HepG2 (cell line): Measurements from ENCODE around the gene SNX15. TPM values are rescaled to one million over a fixed set of nuclear protein-coding genes. Genes with fewer than 3 reads are reported as not detected.

Experiments
- BCL6 ChIP-seq: IDR thresholded peaks from 2 replicates; pipeline ENCODE4 v1.6.1; 2016; ENCODE audit warnings: missing genetic modification reagents, missing compliant biosample characterization
- GABPB1 ChIP-seq: IDR thresholded peaks from 2 replicates; pipeline ENCODE4 v1.6.1; 2016; ENCODE audit warnings: mild to moderate bottlenecking, missing genetic modification reagents, moderate library complexity, missing compliant biosample characterization
- HDAC1 ChIP-seq: sonication (generic); formaldehyde crosslinking; IDR thresholded peaks from 2 replicates; pipeline ENCODE4 v1.5.1; 2020; ENCODE audit warnings: mild to moderate bottlenecking, missing genetic modification reagents
- KDM5B ChIP-seq: sonication (generic); formaldehyde crosslinking; IDR thresholded peaks from 2 replicates; pipeline ENCODE4 v1.4.0; 2020; ENCODE audit warnings: missing genetic modification reagents, mild to moderate bottlenecking, borderline replicate concordance
- MEIS2 ChIP-seq: sonication (generic); formaldehyde crosslinking; IDR thresholded peaks from 2 replicates; pipeline ENCODE4 v1.9.0; 2021; ENCODE audit warnings: mild to moderate bottlenecking, missing genetic modification reagents
- RAD21 ChIP-seq: fragments of 450-650 bp; formaldehyde crosslinking; IDR thresholded peaks from 2 replicates; pipeline ENCODE4 v1.5.0; 2020; ENCODE audit warnings: mild to moderate bottlenecking
- YEATS4 ChIP-seq: sonication (generic); formaldehyde crosslinking; IDR thresholded peaks from 2 replicates; pipeline ENCODE4 v1.4.0; 2020; ENCODE audit warnings: missing genetic modification reagents, borderline replicate concordance
- ZNF12 ChIP-seq: sonication (generic); formaldehyde crosslinking; IDR thresholded peaks from 2 replicates; pipeline ENCODE4 v1.5.0; 2020; ENCODE audit warnings: missing genetic modification reagents
- ZNF160 ChIP-seq: sonication (generic); formaldehyde crosslinking; IDR thresholded peaks from 2 replicates; pipeline ENCODE4 v1.8.0; 2022; ENCODE audit warnings: mild to moderate bottlenecking, inconsistent platforms, missing genetic modification reagents
- ZNF543 ChIP-seq: sonication (generic); formaldehyde crosslinking; IDR thresholded peaks from 2 replicates; pipeline ENCODE4 v1.4.0; 2020; ENCODE audit warnings: mild to moderate bottlenecking, missing genetic modification reagents
- ZNF564 ChIP-seq: sonication (generic); formaldehyde crosslinking; IDR thresholded peaks from 2 replicates; pipeline ENCODE4 v1.8.1; 2023; ENCODE audit warnings: mild to moderate bottlenecking, missing genetic modification reagents
- polyA plus RNA-seq, 8 experiments: library from polyadenylated mRNA; depleted of rRNA in 3 of 8; stranded (reverse) in 7 of 8; unstranded in 1 of 8; fragments of >200 nt; fragmentation: Illumina TruSeq in 4 of 8; extraction: Trizol in 4 of 8; gene quantifications; 2 replicates each; pipeline versions ENCODE4 v1.2.1 to v1.2.3, GENCODE V29; 2011 to 2016; ENCODE audit warnings: low read depth in 4 of 8, missing spikeins in 1 of 8, mixed read lengths in 1 of 8; ENCODE audit not compliant: insufficient read depth in 1 of 8
- total RNA-seq, 5 experiments: library from RNA; depleted of rRNA; stranded (reverse); fragments of >200 nt; fragmentation: Illumina TruSeq; extraction: Trizol; gene quantifications; 2 replicates each; pipeline ENCODE4 v1.2.3, GENCODE V29; 2016; ENCODE audit warnings: low read depth in 1 of 5
- TF ChIP-seq, protein P1 (sequence below): sonication (generic); formaldehyde crosslinking; IDR thresholded peaks from 2 replicates; pipeline ENCODE4 v1.5.1; 2020; ENCODE audit warnings: mild to moderate bottlenecking, missing genetic modification reagents, moderate library complexity
- TF ChIP-seq, protein P2 (sequence below): sonication (generic); formaldehyde crosslinking; IDR thresholded peaks from 2 replicates; pipeline ENCODE4 v1.5.0; 2020; ENCODE audit warnings: missing genetic modification reagents

SNX15 gene
- total and polyA plus RNA-seq, 2 of the 13 experiments (the other 11 are each of a cell fraction or from before 2014, with no cell fraction given): 19.1 to 22.6 TPM

- TF ChIP-seq RAD21 (CRISPR knock-in tag): peak; percentile 17; the same call in 1 of the 2 replicates
- TF ChIP-seq ZNF160 (CRISPR knock-in tag): 0 out of 2 replicates have a peak, but pooled peaks have one; percentile 72
- 0 out of 2 replicates have a peak, but pooled peaks have one; percentile 40 for TF ChIP-seq KDM5B
- no peak for TF ChIP-seq BCL6 (CRISPR knock-in tag)
- peak; percentile 50; the same call in 1 of the 2 replicates for TF ChIP-seq MEIS2 (CRISPR knock-in tag)
- TF ChIP-seq HDAC1 (CRISPR knock-in tag): peak; percentile 4; the same call in 1 of the 2 replicates
- TF ChIP-seq, protein P1, sequence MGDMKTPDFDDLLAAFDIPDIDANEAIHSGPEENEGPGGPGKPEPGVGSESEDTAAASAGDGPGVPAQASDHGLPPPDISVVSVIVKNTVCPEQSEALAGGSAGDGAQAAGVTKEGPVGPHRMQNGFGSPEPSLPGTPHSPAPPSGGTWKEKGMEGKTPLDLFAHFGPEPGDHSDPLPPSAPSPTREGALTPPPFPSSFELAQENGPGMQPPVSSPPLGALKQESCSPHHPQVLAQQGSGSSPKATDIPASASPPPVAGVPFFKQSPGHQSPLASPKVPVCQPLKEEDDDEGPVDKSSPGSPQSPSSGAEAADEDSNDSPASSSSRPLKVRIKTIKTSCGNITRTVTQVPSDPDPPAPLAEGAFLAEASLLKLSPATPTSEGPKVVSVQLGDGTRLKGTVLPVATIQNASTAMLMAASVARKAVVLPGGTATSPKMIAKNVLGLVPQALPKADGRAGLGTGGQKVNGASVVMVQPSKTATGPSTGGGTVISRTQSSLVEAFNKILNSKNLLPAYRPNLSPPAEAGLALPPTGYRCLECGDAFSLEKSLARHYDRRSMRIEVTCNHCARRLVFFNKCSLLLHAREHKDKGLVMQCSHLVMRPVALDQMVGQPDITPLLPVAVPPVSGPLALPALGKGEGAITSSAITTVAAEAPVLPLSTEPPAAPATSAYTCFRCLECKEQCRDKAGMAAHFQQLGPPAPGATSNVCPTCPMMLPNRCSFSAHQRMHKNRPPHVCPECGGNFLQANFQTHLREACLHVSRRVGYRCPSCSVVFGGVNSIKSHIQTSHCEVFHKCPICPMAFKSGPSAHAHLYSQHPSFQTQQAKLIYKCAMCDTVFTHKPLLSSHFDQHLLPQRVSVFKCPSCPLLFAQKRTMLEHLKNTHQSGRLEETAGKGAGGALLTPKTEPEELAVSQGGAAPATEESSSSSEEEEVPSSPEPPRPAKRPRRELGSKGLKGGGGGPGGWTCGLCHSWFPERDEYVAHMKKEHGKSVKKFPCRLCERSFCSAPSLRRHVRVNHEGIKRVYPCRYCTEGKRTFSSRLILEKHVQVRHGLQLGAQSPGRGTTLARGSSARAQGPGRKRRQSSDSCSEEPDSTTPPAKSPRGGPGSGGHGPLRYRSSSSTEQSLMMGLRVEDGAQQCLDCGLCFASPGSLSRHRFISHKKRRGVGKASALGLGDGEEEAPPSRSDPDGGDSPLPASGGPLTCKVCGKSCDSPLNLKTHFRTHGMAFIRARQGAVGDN: peak; percentile 80
- TF ChIP-seq, protein P2, sequence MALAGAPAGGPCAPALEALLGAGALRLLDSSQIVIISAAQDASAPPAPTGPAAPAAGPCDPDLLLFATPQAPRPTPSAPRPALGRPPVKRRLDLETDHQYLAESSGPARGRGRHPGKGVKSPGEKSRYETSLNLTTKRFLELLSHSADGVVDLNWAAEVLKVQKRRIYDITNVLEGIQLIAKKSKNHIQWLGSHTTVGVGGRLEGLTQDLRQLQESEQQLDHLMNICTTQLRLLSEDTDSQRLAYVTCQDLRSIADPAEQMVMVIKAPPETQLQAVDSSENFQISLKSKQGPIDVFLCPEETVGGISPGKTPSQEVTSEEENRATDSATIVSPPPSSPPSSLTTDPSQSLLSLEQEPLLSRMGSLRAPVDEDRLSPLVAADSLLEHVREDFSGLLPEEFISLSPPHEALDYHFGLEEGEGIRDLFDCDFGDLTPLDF (CRISPR knock-in tag): no peak
- TF ChIP-seq ZNF12 (CRISPR knock-in tag): no peak
- TF ChIP-seq GABPB1: peak; percentile 6; the same call in 1 of the 2 replicates
- 0 out of 2 replicates have a peak, but pooled peaks have one; percentile 67 for TF ChIP-seq ZNF564 (CRISPR knock-in tag)
- TF ChIP-seq ZNF543 (CRISPR knock-in tag): peak; percentile 0; the same call in 1 of the 2 replicates
- TF ChIP-seq YEATS4 (CRISPR knock-in tag): 0 out of 2 replicates have a peak, but pooled peaks have one; percentile 13
Observed at GRCh38 chr11:65058012-65058411, 30.8 kb downstream of the SNX15 start (continued).
